MCF 10A (cell line): ENCODE results near the gene ELMO1. TPM values are rescaled to one million over a fixed set of nuclear protein-coding genes. Genes with fewer than 3 reads are reported as not detected.

Source experiments
- BruUV-seq: library from RNA; stranded (reverse); fragments of 400-500 nt; replicated peaks from 2 replicates; lab custom pipeline; 2021; lab: Mats Ljungman, UMichigan
- CTCF ChIA-PET: fragments of 300-600 bp; sonication (Branson Sonifier 250); formaldehyde crosslinking; extraction: SDS; loops from one replicate; lab custom pipeline; 2021; ENCODE audit warnings: antibody characterized with exemption, inconsistent platforms; lab: Yijun Ruan, JAX
- POLR2A ChIA-PET: fragments of 300-600, 350-650 bp; sonication (Branson Sonifier 250); formaldehyde crosslinking; extraction: SDS; loops from one replicate; lab custom pipeline; 2020; ENCODE audit warnings: antibody characterized with exemption, inconsistent platforms; lab: Yijun Ruan, JAX
- DNase-seq: peaks from one replicate; pipeline ENCODE4 v3.0.0-alpha.2; 2018; ENCODE audit not compliant: unreplicated experiment
- H3K27ac Mint-ChIP-seq: one replicate; pipeline ENCODE4 v1.8.0; 2022; ENCODE audit warnings: mild to moderate bottlenecking, low read depth, mixed read lengths; ENCODE audit not compliant: unreplicated experiment
- H3K27me3 Mint-ChIP-seq: one replicate; pipeline ENCODE4 v1.8.0; 2022; ENCODE audit warnings: mixed read lengths; ENCODE audit not compliant: insufficient read depth, unreplicated experiment
- H3K36me3 Mint-ChIP-seq: one replicate; pipeline ENCODE4 v1.8.0; 2022; ENCODE audit warnings: mild to moderate bottlenecking, moderate library complexity, mixed read lengths; ENCODE audit not compliant: insufficient read depth, unreplicated experiment
- H3K4me1 Mint-ChIP-seq: one replicate; pipeline ENCODE4 v1.8.0; 2022; ENCODE audit warnings: mixed read lengths; ENCODE audit not compliant: insufficient read depth, unreplicated experiment
- H3K4me3 Mint-ChIP-seq: one replicate; pipeline ENCODE4 v1.8.0; 2022; ENCODE audit warnings: mild to moderate bottlenecking, moderate library complexity, mixed read lengths; ENCODE audit not compliant: unreplicated experiment
- H3K9me3 Mint-ChIP-seq: one replicate; pipeline ENCODE4 v1.8.0; 2022; ENCODE audit warnings: mixed read lengths; ENCODE audit not compliant: unreplicated experiment
- CTCF ChIP-seq: fragments of 200-600 bp; IDR thresholded peaks from one replicate; pipeline ENCODE4 v1.8.0; 2022; ENCODE audit warnings: antibody characterized with exemption, mild to moderate bottlenecking; ENCODE audit not compliant: unreplicated experiment
- intact Hi-C: fragments of 100-400 bp; cut with micrococcal nuclease; formaldehyde crosslinking; loops from 2 replicates; pipeline ENCODE4 v1.14.1; 2022
- total RNA-seq: library from RNA; stranded (reverse); gene quantifications from 2 replicates; pipeline ENCODE4 v1.2.3, GENCODE V29; 2022

Gene ELMO1
- total RNA-seq, 1 experiment from 2014 or later, result 0.30 TPM

GRCh38 chr7:37349979-37350590 is 98.6 kb downstream of the ELMO1 start:
- Mint-ChIP-seq H3K27ac (no peak overlapping the region), H3K36me3 (no peaks in the 10 kb centered on the region), H3K27me3 (no peaks in the 10 kb centered on the region), H3K9me3 (no peaks in the 10 kb centered on the region), H3K4me3 (no peak overlapping the region), H3K4me1 (peaks cover 16% of the 10 kb centered on the region)
- POLR2A ChIA-PET, result no interaction called here
- no TSS peak for BruUV-seq
- DNase-seq, result no peak
- CTCF ChIA-PET, result interaction anchor here (0.6 to 0.9 kb wide), 4 partner anchors 13 to 146 kb away, joined by 3 read pairs; no protein-coding TSS in a partner anchor
- intact Hi-C loops, result loop anchor here (5.0 kb wide), 1 partner anchor 113 kb away; no protein-coding TSS in a partner anchor
- TF ChIP-seq CTCF, result no peak

- ChIA-PET POLR2A (no interaction called here), CTCF (no interaction called here)
- no peaks in the 10 kb centered on the region for H3K36me3 Mint-ChIP-seq
- peaks cover 5% of the 10 kb centered on the region for H3K4me1 Mint-ChIP-seq
- no peaks in the 10 kb centered on the region for H3K27me3 Mint-ChIP-seq
- no peak overlapping the region for H3K27ac Mint-ChIP-seq
- no peak for DNase-seq
- intact Hi-C loops, result no loop called here
- H3K4me3 Mint-ChIP-seq, result no peak overlapping the region
- no peaks in the 10 kb centered on the region for H3K9me3 Mint-ChIP-seq
- no peak for TF ChIP-seq CTCF
- BruUV-seq, result no TSS peak
Observed at GRCh38 chr7:37348982-37349381, 99.7 kb downstream of the ELMO1 start.

GRCh38 chr7:37346761-37347160 is 101.9 kb downstream of the ELMO1 start:
- CTCF ChIA-PET, result interaction anchor here (1.5 kb wide), 1 partner anchor 123 kb away, joined by 4 read pairs; no protein-coding TSS in a partner anchor
- no peaks in the 10 kb centered on the region for H3K36me3 Mint-ChIP-seq
- no peaks in the 10 kb centered on the region for H3K9me3 Mint-ChIP-seq
- BruUV-seq, result no TSS peak
- no peaks in the 10 kb centered on the region for H3K4me1 Mint-ChIP-seq
- no peaks in the 10 kb centered on the region for H3K27me3 Mint-ChIP-seq
- no peak for TF ChIP-seq CTCF
- intact Hi-C loops, result no loop called here
- no peak overlapping the region for H3K27ac Mint-ChIP-seq
- POLR2A ChIA-PET, result interaction anchor here (0.6 kb wide), 1 partner anchor 122 kb away, joined by 5 read pairs; no protein-coding TSS in a partner anchor
- DNase-seq, result no peak
- H3K4me3 Mint-ChIP-seq, result no peak overlapping the region

GRCh38 chr7:37344886-37345579 is 103.6 kb downstream of the ELMO1 start:
- CTCF ChIA-PET, result interaction anchor here (0.5 to 1.4 kb wide), 4 partner anchors 37 to 649 kb away, joined by 3 to 5 read pairs (median 4); no protein-coding TSS in a partner anchor
- Mint-ChIP-seq H3K36me3 (no peaks in the 10 kb centered on the region), H3K27ac (no peak overlapping the region), H3K4me1 (no peaks in the 10 kb centered on the region), H3K27me3 (no peaks in the 10 kb centered on the region), H3K4me3 (no peak overlapping the region), H3K9me3 (no peaks in the 10 kb centered on the region)
- POLR2A ChIA-PET, result interaction anchor here (0.5 kb wide), 1 partner anchor 9 kb away, joined by 3 read pairs; no protein-coding TSS in a partner anchor
- no peak for TF ChIP-seq CTCF
- DNase-seq, result no peak
- no TSS peak for BruUV-seq
- intact Hi-C loops, result no loop called here
